NCI-H128 (cell line): ENCODE data around the gene RPAP3.

ENCODE experiments used
- DNase-seq: peaks from one replicate; lab custom pipeline; 2025; ENCODE audit not compliant: unreplicated experiment; lab: John Stamatoyannopoulos, UW

Gene RPAP3

GRCh38 chr12:47742253-47742825 is 36.5 kb upstream of the RPAP3 start:
- DNase-seq, result no peak

- DNase-seq, result peak; percentile 83
Observed at GRCh38 chr12:47741340-47741703, 35.5 kb upstream of the RPAP3 start.

- DNase-seq, result no peak
Observed at GRCh38 chr12:47740606-47741339, 34.9 kb upstream of the RPAP3 start.

- DNase-seq, result no peak
Observed at GRCh38 chr12:47739979-47740378, 34.1 kb upstream of the RPAP3 start.

GRCh38 chr12:47739297-47739696 is 33.5 kb upstream of the RPAP3 start:
- no peak for DNase-seq

GRCh38 chr12:47737936-47738594 is 32.2 kb upstream of the RPAP3 start:
- DNase-seq, result no peak

GRCh38 chr12:47736877-47737676 is 31.2 kb upstream of the RPAP3 start:
- no peak for DNase-seq

GRCh38 chr12:47736216-47736615 is 30.4 kb upstream of the RPAP3 start:
- DNase-seq, result no peak

- DNase-seq, result no peak
Observed at GRCh38 chr12:47735649-47736048, 29.8 kb upstream of the RPAP3 start.

GRCh38 chr12:47734725-47735480 is 29.1 kb upstream of the RPAP3 start:
- no peak for DNase-seq

- DNase-seq, result no peak
Observed at GRCh38 chr12:47733142-47733541, 27.3 kb upstream of the RPAP3 start.

- DNase-seq, result no peak
Observed at GRCh38 chr12:47732504-47732903, 26.7 kb upstream of the RPAP3 start.

GRCh38 chr12:47731723-47732122 is 25.9 kb upstream of the RPAP3 start:
- DNase-seq, result no peak

GRCh38 chr12:47730341-47730744 is 24.5 kb upstream of the RPAP3 start:
- no peak for DNase-seq

- no peak for DNase-seq
Observed at GRCh38 chr12:47729233-47729632, 23.4 kb upstream of the RPAP3 start.

GRCh38 chr12:47725893-47726292 is 20.1 kb upstream of the RPAP3 start:
- no peak for DNase-seq

GRCh38 chr12:47725091-47725772 is 19.4 kb upstream of the RPAP3 start, which contains the start of gene ENDOU:
Gene ENDOU (minus strand): TSS chr12:47725490. CDS start chr12:47725413, 77 bp downstream.
- DNase-seq, result no peak

GRCh38 chr12:47722941-47723631 is 17.3 kb upstream of the RPAP3 start:
- DNase-seq, result no peak

- no peak for DNase-seq
Observed at GRCh38 chr12:47722136-47722834, 16.5 kb upstream of the RPAP3 start.
